ENCODE measurements around the gene ABHD12.

The ABHD12 gene

DNA sequence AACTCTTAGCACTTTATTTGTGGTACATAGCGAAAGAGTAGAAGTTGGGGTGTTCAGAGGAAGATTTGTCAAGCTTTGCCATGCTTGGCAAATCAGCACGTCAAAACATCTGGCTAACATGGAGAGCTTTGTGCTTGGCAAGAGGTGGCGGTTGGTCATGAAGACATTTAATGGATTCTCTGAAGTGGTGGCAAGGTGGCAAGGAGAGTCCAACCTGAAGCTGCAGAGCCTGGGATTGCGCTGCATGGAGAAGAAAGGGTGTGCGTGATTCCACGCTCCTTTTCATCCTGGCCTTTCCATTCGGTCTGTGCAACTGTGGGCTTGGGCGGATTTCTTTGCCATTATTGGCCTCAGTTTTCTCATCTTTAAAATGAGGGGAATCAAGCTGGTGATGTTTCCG lies 139.6 kb downstream of the ABHD12 start:
- TF ChIP-seq, protein P1, sequence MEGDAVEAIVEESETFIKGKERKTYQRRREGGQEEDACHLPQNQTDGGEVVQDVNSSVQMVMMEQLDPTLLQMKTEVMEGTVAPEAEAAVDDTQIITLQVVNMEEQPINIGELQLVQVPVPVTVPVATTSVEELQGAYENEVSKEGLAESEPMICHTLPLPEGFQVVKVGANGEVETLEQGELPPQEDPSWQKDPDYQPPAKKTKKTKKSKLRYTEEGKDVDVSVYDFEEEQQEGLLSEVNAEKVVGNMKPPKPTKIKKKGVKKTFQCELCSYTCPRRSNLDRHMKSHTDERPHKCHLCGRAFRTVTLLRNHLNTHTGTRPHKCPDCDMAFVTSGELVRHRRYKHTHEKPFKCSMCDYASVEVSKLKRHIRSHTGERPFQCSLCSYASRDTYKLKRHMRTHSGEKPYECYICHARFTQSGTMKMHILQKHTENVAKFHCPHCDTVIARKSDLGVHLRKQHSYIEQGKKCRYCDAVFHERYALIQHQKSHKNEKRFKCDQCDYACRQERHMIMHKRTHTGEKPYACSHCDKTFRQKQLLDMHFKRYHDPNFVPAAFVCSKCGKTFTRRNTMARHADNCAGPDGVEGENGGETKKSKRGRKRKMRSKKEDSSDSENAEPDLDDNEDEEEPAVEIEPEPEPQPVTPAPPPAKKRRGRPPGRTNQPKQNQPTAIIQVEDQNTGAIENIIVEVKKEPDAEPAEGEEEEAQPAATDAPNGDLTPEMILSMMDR (IDR thresholded peaks at IDR 0.05; ENCODE audit: insufficient read depth, missing control alignments) = no peak
- DNase-seq (ENCODE audit: insufficient read length, low spot score) (no peak), FAIRE-seq (no peak)

DNA sequence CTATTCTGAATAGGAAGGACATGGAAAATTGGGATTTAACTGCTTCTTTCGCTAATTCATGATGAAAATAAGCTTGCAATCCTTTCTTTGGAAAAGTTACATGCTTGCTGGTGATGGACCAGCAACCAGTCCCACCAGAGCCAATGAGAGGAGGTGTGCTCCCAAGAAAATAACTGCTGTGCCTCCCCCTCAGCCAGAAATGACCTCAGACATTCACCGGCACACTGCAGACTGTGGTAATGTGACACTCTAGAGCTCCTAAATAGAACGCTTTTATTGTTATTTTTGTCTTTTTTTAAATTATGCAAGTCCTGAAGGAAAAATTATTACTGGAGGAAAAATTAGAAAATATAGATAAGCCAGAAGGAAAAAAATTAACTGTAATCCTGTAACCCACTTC lies 140.1 kb downstream of the ABHD12 start:
- DNase-seq (ENCODE audit: insufficient read length, low spot score) (no peak), FAIRE-seq (no peak)
- TF ChIP-seq, protein P1 (IDR thresholded peaks at IDR 0.05; ENCODE audit: insufficient read depth, missing control alignments) = no peak
